ENCODE data around the gene CASKIN2.
"Not testable (repeated sequence)": the region's sequence is repeated elsewhere in the genome, so short reads cannot be mapped to it uniquely, and the experiment has no call there.

Gene CASKIN2

DNA sequence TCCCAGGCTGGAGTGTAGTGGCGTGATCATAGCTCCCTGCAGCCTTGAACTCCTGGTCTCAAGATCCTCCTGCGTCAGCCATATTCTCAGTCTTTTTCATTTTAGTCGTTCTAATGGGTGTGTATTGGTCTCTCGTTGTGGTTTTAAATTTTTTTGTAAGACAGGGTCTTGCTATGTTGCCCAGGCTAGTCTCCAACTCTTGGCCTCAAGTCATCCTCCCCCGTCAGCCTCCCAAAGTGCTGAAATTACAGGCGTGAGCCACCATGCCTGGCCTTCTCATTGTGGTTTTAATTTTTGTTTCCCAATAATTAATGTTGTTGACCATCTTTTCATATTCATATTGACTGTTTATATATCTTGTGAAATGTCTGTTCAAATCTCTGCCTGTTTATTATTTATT is 50.3 kb downstream of the CASKIN2 start:
- no peak for DNase-seq (ENCODE audit: low spot score)

DNA sequence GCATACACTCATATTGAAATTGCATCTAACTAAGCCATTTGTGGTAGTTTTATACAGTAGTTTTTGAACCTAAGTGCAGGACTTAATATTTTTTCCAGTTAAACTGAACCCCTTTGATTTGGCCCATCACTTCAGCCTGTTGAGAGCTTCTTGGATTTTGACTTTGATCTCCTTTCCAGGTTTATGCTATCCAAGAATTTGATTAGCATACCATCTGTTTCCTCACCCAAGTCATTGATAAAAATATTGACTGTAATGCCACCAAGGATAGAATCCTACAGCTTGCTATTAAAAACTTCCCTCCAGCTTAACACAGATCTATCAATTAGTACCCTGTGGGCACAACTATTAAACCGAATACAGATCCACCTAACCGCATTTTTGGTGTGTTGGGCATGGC is 51.7 kb downstream of the CASKIN2 start:
- DNase-seq (ENCODE audit: low spot score), result no peak

- no peak for DNase-seq (ENCODE audit: low spot score)
Measured at GRCh38 chr17:75460295-75460694, 55.0 kb downstream of the CASKIN2 start.

- DNase-seq (ENCODE audit: low spot score), result peak; percentile 54
Measured at GRCh38 chr17:75459590-75460267, 55.6 kb downstream of the CASKIN2 start.

GRCh38 chr17:75459246-75459589 is 56.1 kb downstream of the CASKIN2 start:
- DNase-seq (ENCODE audit: low spot score), result no peak

GRCh38 chr17:75457047-75457654 is 58.2 kb downstream of the CASKIN2 start:
- no peak for DNase-seq (ENCODE audit: low spot score)

DNA sequence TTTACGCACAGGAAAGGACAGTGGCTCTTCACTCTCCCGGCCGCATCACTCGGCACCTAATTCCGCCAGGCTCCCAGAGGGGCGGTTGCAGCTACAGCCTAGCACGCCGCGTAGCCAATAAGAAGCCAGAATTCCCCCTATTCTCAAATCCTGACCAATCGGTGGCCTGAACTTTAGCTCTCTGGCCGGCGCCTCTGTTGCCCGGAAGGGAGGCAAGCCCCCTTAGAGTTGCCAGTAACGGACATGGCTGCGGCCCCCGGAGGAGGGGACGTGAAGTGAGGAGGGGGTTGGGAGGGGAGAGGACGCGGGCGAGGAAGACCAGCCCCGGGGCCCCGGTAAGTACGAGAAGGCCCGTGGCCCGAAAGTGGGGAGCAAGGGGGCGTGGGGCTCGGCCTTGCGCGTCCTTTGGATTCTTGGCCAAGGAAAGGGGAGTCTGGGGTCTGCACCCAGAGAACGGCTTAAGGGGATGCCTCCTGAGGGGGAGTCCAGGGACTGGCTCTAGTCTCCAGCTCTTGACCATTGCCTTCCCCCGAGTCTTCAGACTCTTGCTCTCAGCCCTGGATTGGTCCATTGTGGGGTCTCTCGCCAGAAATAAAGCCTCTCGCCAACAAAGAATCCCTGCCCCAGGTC is 58.8 kb downstream of the CASKIN2 start, which contains the start of gene TMEM94:
Gene TMEM94 (plus strand): TSS at position 219 of the 630 bp plus-strand sequence. CDS start 15,271 bp downstream, outside the sequence.
- DNase-seq (ENCODE audit: low spot score), result peak; percentile 100

DNA sequence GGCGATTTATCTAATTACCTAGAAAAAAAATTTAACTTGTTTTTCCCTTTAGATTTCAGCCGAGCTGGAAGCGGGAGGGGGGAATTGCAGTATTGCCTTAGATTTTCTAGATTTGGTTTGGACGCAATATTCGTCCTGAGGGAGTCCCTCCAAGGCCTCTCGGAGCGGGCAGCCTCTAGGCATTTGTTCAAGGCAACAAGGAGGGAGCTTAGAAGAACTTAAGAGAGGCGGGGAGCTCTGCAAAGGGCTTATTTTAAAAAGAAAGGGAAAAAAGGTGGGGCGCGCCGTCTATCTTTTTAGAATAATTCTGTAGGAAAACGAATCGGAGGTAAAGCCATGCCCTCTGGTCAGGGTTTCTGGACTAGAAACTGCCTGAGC is 59.3 kb downstream of the CASKIN2 start:
- DNase-seq (ENCODE audit: low spot score), result no peak

- not testable (repeated sequence) for DNase-seq (ENCODE audit: low spot score)
Measured at GRCh38 chr17:75454672-75455071, 60.7 kb downstream of the CASKIN2 start.

DNA sequence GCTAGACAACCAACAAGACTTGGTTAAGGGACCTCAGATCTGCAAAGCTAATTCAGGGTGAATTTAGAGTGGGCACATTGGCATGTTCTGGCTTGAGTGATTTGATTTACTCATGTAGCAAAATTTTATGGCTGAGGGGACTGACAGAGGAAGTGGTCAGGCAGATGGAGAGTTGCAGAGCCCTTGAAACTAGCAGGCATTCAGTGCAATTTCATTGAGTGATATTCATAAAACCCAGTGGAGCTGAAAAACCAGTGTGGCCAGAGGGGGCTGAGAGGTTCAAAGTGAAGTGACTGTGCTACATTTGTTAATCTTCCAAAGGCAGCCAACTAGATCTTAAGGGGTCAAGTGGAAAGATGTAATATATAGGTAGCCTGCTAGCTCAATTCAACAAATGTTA is 61.1 kb downstream of the CASKIN2 start:
- no peak for DNase-seq (ENCODE audit: low spot score)

DNA sequence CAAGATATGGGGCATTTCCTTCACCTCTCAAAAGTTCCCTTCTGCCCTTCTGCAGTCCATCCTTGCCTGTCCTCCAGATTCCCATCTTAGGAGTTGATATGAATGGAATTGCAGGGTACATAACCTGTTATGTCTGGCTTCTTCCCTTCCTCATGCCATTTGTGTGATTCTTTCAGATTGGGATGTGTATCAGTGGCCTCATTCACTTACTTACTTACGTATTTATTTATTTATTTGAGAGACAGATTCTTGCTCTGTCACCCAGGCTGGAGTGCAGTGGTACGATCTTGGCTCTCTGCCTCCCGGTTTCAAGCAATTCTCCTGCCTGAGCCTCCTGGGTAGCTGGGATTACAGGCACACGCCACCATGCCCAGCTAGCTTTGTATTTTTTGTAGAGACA is 65.1 kb downstream of the CASKIN2 start:
- DNase-seq (ENCODE audit: low spot score), result no peak

Data from globus pallidus (tissue), 1 donor.